Measurements from ENCODE around the gene HAAO.

HAAO gene

GRCh38 chr2:42757981-42758740 lies 34.2 kb downstream of the HAAO start:
- no peaks in the 10 kb centered on the region for H3K36me3 ChIP-seq (ENCODE audit: low read depth)
- no peak for ATAC-seq (ENCODE audit: low read depth)
- no peak overlapping the region for H3K4me3 ChIP-seq (ENCODE audit: severe bottlenecking)
- no peak for DNase-seq (ENCODE audit: low spot score)
- H3K27me3 ChIP-seq (ENCODE audit: insufficient read depth, poor library complexity, severe bottlenecking): no peaks in the 10 kb centered on the region
- TF ChIP-seq CTCF (IDR thresholded peaks at IDR 0.05; ENCODE audit: poor library complexity, severe bottlenecking): no peak
- no peaks in the 10 kb centered on the region for H3K4me1 ChIP-seq (ENCODE audit: insufficient read depth, poor library complexity, severe bottlenecking)
- H3K9me3 ChIP-seq (ENCODE audit: severe bottlenecking): no peaks in the 10 kb centered on the region
- H3K27ac ChIP-seq (ENCODE audit: poor library complexity, severe bottlenecking): no peak overlapping the region

- Histone ChIP-seq H3K27ac (ENCODE audit: poor library complexity, severe bottlenecking) (no peak overlapping the region), H3K4me3 (ENCODE audit: severe bottlenecking) (no peak overlapping the region), H3K4me1 (ENCODE audit: insufficient read depth, poor library complexity, severe bottlenecking) (no peaks in the 10 kb centered on the region), H3K9me3 (ENCODE audit: severe bottlenecking) (no peaks in the 10 kb centered on the region), H3K27me3 (ENCODE audit: insufficient read depth, poor library complexity, severe bottlenecking) (no peaks in the 10 kb centered on the region), H3K36me3 (ENCODE audit: low read depth) (no peaks in the 10 kb centered on the region)
- DNase-seq (ENCODE audit: low spot score) (no peak), ATAC-seq (ENCODE audit: low read depth) (no peak)
- TF ChIP-seq CTCF (IDR thresholded peaks at IDR 0.05; ENCODE audit: poor library complexity, severe bottlenecking): no peak
These were observed 35.3 kb downstream of the HAAO start for GRCh38 chr2:42756966-42757513.

GRCh38 chr2:42756150-42756775 lies 36.1 kb downstream of the HAAO start:
- no peak overlapping the region for H3K4me3 ChIP-seq (ENCODE audit: severe bottlenecking)
- TF ChIP-seq CTCF (IDR thresholded peaks at IDR 0.05; ENCODE audit: poor library complexity, severe bottlenecking): no peak

GRCh38 chr2:42755191-42755880 lies 37.0 kb downstream of the HAAO start:
- H3K4me1 ChIP-seq (ENCODE audit: insufficient read depth, poor library complexity, severe bottlenecking): no peaks in the 10 kb centered on the region
- no peak overlapping the region for H3K27ac ChIP-seq (ENCODE audit: poor library complexity, severe bottlenecking)
- no peak overlapping the region for H3K4me3 ChIP-seq (ENCODE audit: severe bottlenecking)
- H3K36me3 ChIP-seq (ENCODE audit: low read depth): no peaks in the 10 kb centered on the region
- no peak for TF ChIP-seq CTCF (IDR thresholded peaks at IDR 0.05; ENCODE audit: poor library complexity, severe bottlenecking)
- no peaks in the 10 kb centered on the region for H3K9me3 ChIP-seq (ENCODE audit: severe bottlenecking)
- DNase-seq (ENCODE audit: low spot score) (no peak), ATAC-seq (ENCODE audit: low read depth) (no peak)
- no peaks in the 10 kb centered on the region for H3K27me3 ChIP-seq (ENCODE audit: insufficient read depth, poor library complexity, severe bottlenecking)

More at GRCh38 chr2:42756150-42756775, 36.1 kb downstream of the HAAO start:
- DNase-seq (ENCODE audit: low spot score): no peak
- Histone ChIP-seq H3K9me3 (ENCODE audit: severe bottlenecking) (no peaks in the 10 kb centered on the region), H3K27me3 (ENCODE audit: insufficient read depth, poor library complexity, severe bottlenecking) (no peaks in the 10 kb centered on the region), H3K4me1 (ENCODE audit: insufficient read depth, poor library complexity, severe bottlenecking) (no peaks in the 10 kb centered on the region), H3K36me3 (ENCODE audit: low read depth) (no peaks in the 10 kb centered on the region), H3K27ac (ENCODE audit: poor library complexity, severe bottlenecking) (no peak overlapping the region)
- no peak for ATAC-seq (ENCODE audit: low read depth)
